NCI-H1092 treated with DMSO at 0.1 percent for 48 hours (cell line): ENCODE results near the gene OSBPL5.

Source experiments
- DNase-seq: peaks from one replicate; lab custom pipeline; 2025; lab: John Stamatoyannopoulos, UW

OSBPL5 gene

DNA sequence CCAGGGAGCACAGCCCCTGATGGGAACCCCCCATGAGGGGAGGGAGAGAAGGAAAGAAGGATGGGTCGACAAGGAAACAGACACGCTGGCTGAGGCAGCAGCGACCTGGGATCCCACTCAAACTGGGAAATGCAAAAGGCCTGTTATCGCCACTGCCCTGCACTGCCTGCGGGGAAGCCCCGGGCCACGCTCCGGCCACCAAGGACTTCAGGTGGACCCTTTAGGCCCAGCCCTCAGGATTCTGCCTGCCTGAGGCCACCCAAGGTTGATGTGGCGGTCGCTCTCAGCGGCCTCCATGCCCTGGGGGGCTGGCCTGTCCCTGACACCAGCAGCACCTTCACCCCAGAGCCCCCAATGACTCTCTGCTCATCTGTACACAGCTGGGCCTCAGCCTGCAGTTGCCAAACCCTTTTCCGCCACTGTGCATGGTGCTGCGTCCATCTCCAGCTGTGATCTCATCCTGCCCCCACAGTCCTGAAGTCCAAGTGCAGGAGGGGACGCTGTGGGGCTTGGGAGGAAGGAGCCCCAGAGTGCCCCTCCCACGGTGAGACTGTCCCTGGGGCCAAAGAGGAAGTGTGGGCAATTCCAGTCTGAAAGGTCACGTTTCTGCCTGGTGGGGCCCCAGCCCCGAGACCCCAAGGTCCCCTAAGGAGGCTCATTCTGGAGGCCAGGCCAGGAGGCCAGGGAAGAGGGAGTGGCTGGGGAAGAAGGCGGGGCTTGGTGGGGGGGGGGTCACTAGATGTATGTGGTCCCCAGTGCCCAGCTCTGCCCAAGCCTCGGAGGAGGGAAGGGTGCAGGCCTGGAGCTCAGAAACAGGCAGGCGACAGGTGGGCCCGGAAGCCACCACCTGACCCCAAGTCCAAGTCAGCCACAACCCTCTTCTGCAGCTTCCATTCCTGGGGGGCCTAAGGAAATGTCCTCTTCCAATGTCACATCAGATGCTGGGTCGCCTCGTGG lies 31.6 kb downstream of the OSBPL5 start:
- DNase-seq = no peak

DNA sequence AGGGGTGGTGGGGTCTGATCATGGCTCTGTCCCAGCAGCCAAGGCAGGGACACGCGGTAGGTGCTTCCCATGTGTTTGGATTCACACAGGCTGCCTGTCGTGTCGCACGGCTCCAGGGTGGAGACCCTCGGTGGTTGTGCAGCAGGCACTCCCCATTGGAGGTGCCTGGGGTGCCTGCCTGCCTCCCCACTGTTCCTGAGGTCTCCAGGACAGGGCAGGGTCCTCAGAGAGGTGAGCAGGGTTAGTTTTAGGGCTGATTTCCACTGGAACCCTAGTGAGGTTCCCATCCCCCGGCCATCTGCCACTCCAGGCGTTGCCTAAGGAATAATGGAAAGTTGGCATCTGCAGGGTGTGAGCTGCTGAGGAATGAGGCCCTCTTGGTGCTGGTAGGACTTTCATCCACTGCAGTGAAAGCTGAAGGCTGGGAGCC lies 32.3 kb downstream of the OSBPL5 start:
- DNase-seq = no peak

DNA sequence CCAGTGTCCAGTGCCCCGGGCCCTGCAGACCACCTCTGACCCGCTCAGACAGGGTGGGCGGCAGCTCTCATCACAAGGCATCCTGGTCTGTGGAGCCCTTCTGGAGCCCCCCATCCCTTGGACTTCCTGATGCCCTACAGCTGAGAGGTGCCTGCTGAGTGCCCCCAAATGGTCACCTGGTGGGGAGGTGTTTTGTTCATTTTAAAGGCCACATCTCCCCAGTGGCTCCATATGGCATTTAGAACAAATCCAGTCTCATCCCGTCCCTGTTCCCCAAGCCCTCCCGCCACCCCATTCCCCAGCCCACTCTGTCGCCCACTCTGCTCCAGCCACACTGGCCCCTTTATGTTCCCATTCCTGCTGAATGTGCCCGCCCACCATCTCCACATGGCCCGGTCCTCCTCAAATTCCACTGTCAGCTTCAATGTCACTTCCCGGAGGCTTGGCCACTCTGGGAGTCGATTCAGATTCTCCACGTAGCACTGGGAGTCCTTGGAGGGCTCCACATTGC lies 32.8 kb downstream of the OSBPL5 start:
- DNase-seq = no peak

DNA sequence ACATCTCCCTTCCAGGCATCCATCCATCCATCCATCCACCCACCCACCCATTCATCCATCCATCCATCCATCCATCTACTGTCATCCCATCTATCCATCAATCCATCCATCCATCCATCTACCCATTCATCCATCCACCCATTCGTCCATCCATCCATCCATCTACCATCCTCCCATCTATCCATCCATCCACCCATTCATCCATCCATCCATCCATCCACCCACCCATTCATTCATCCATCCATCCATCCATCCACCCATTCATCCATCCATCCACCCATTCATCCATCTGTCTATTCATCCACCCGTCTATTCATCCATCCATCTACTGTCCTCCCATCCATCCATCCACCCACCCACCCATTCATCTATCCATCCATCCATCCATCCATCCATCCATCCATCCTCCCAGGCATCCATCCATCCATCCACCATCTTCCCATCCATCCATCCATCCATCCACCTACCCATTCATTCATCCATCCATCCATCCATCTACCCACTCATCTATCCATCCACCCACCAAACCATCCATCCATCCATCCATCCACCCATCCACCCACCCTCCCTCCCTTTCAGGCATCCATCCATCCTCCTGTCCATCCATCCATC lies 33.7 kb downstream of the OSBPL5 start:
- DNase-seq = no peak

DNA sequence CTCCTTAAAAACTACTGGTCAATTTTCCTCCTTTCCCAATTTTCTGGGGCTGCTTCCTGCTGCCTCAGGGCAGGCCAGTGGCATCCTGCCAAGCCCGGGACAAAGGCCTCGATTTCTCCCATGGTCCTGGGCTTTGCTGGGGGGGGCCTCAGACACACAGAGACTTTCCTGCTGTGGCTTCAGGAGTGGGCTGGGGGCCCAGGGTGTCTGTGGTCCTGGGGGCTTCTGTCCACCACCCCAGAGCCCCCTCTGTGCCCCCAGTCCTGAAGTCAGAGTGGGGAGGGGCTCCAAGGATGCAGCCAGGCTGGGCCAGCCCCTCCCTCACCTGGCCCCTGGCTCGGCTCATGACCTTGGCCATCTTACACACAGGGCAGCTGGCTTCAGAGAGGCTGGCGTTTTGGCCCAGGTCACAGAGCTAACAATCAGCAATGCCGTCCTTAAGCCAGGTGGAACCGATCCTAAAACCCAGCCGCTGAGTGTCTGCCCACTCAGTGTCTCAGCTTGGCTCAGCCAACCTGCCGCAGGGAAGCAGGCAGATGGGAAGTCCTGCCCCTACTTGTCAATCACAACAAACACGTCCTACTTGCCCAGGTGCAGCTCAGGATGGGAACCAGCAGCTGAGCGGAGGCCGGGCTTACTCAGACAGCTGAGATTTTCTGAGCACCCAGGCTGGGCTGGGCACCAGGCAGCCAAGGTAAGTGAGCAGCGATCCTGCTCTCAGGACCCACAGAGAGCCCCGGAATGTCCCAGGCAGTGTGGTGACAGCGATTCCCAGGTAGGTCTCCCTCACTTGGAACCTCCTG lies 34.6 kb downstream of the OSBPL5 start:
- peak; percentile 8 for DNase-seq

DNA sequence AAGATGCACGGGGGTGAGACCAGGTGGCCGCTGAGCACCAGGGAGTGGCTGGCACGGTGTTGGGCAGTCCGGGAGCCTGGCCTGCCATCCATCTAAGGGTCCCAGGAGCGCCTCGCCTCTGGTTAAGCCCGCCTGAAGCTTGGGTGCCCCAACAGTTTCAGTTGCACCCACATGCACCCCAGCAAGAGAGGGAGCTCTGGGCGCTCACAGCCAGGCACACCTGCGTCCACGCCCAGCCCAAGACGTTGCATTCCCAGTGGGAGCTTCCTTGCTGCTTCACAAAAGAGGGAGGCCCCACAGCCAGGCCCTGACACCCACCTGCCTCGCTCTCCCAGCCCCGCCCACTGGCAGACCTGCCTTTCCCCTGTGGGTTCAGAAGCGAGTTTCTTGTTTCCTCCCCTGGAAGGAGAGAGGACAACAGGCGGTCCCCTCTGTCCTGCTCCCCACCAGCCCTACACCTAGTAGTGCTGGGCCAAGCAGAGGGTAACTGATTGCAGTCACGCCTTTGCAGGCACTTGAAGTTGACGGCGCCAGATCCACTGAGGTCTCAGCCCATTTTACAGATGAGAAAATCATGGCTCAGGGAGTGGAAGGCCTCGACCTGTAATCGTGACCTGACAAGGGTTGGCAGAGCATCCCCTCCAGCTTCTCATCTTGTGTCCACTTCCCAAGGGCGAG lies 35.4 kb downstream of the OSBPL5 start:
- no peak for DNase-seq

DNA sequence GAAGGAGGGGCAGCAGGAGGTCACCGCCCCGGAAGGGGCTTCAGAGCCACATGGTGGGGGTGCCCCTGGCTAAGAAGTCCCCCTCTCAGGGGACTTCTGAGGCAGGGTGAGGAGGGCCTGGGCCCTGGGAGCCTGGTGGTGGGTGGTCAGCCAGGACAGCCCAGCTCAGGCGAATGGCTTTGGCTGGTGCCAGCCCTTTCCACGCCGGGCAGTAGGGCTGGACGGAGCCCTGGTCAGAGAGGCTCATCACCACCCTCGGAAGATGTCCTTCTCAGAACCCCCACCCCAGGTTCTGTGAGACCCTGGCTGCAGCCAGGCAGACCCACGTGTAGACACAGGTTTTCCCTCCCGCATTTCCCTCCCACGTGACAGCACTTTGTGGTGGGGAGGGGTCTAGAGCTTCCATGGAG lies 35.9 kb downstream of the OSBPL5 start:
- DNase-seq = no peak

DNA sequence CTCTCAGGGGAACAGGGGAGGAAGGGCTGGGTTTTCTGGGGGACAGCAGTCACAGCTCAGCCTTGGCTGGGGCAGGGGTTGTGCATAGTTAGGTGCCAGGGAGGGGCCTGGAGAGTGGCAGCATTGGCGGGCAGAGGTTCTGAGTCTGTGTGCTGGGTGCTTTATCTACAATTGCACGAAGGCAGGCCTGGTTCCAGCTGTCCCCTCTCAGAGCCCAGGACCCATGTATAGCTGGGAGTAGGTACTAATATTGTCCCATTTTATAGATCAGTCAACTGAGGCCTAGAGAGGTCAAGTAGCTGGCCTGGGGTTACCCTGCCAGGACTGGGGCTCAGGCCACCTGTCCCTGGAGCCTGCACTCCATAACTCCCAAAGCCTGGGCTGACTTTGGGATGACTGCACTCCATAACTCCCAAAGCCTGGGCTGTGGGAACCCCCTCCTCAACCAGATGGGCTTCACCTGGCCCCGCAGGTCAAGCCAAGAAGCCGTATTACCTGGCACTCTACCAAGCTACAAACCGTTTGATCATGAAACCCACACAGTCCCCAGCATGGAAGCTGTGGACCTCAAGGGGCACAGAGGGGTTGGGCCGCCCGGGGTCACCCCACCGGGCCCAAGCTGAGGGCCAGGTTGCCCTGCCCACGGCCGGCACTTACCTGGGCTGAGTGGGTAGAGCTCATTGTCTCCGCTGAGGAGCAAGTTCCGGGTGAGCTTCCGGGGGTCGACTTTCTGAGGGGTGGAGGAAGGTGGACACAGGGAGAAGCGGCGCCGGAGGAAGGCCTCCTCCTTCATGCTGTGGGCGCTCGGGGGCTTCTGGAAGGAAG lies 36.5 kb downstream of the OSBPL5 start:
- DNase-seq = no peak

DNA sequence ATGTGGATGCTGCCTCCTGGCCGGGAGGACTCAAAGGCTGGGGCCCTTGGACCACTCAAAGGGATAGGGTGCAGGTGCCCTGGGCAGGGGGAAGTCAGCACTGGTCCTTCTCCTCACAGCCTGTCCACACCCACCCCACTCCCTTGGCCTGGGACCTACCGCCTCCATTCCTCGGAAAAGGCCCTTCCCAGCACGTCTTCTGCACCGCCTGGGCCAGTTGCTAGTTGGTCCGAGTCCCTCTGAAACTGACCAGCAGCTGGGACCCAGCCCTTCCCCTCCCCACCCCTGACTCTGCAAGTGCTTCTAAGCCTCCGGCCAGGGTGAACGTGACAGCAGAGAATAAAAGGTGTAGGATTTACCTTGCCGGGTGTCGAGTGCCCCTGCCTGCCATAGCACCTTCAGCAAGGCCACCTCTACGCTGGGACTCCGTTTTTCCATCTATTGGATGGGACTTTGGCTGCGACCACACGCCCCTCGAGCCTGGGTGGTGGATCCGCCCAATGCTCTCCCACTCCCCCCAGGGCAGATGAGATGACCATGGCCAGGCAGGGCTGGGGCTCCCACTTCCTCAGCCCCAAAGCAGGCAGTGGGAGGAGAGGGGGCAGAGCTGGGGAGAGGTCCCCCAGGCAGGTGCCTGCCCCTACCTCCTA lies 37.3 kb downstream of the OSBPL5 start:
- DNase-seq = no peak

DNA sequence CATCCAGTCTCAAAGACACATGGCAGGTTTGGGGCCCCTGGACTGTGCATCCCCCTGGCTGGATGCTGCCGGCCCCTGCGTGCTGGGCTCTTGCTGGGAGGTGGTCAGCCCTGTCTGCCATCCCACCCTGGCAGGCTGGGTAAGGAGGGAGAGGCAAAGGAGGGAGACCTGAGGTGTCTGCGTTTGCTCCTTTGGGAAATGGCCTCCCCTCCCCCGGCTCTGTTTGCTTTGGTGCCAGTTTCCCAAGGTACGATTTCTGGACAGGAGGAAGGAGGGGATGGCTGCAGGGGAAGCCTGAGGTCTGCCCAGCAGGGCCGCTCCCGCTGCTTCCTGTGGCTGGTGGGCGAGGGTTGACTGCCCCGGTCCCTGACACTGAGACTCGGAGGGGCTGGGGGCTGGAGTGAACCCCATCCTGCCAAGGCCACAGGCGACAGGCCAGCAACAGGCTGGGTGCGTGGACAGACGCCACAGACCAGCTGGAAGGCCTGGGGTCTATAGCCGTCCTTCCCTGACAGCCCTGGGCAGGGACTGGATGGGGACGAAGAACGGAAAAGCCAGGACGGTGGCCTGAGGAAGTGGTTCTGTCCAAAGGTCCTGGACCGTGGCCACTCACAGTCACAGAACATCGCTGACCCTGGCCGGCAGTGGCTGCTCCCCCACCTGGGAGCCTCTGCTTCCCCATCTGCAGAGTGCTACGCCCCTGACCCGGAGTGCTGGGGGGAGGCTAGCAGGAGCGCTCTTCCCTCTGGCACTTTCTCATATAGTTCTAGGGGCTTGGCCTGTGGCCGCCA lies 38.0 kb downstream of the OSBPL5 start:
- no peak for DNase-seq

DNA sequence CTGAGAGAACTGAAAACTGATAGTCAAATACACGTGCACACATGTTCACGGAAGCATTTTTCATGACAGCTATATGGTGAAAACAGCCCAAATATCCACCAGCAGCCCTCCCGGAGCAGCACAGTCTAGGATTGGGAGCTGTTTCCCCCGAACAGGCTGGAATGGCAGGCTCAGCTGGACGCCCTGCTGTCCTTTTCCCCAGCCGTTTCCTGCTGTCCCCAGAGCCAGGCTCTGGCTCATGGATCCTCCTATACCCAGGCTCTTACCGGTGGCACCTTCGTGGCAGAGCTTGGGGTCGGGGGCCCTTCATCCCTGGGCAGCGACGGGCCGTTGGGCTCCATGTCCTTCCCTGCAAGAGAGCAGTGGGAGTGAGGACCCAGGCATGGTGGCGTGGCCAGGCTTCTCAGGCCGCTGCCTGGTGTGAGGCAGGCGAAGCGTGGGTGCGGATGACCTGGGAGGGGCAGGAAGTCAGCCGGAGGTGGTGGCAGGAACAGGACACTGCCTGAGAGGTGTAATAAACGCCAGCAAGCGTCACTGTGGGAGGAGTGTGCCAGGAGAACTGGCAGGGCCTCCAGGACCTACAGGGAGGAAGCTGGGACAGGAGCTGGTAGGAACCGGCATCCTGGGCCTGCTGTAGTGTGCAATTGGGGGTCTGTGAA lies 38.8 kb downstream of the OSBPL5 start:
- no peak for DNase-seq

DNA sequence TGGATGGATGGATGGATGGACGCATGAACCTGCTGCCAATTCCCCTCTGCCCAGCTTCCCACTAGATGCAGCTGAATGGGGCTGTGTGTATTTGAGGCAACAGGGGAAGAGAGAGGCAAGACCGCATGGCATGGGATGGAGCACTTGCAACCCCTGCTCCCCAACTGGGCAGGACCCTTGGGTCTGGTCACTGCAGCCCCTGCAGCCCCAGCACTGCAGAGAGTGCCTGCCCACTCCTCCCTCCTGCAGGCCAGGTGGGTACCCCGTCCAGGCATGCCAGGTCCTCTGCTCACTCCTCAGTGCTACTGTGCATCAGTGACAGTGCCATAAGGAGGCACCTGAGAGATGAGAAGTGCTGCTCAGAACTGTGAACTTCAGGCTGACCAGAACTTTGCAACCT lies 40.3 kb downstream of the OSBPL5 start:
- DNase-seq = no peak

DNA sequence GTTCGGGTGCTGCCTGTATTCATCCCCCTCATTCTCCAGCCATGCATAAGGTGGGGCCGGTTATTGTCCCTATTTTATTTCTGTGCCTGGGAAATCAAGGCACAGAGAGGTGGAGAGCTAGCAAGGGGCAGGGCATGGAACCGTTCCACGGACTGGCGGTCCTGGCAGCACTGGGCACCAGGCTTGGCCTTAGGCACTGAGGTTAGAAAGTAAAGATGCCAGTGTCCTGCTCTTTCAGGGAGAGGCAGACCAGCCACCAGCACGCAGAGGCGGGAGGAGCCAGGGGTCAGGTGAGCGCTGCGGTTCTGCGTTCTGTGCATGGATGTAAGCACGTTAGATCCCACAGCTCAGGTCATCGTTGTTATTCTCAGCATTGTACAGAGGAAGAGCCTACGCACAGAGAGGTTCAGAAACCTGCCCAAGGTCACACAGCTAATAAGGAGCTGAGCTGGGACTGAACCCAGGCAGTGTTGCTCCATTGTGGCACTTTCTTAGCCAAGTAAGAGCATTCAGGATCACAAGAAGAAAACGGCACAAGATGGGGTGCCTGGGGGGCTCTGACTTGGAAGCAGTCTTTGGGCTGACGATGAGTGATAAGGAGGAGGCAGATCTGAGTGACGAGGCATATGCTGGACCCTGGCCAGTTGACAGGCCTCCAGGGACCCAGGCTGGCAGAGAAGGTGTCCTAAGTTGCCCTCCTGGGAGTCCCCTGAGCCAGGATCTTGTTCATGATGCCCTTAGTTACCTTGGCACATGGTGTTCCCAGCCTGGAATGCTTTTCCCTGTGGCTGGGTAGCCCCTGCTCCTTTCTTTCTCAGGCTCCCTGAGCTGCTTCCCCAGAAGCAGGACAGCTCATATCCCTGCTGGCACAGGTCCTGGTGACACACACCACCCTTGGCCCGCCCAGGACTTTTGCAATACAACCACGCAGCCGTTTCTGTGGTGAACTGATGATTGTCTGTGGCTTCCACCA lies 41.1 kb downstream of the OSBPL5 start:
- no peak for DNase-seq

DNA sequence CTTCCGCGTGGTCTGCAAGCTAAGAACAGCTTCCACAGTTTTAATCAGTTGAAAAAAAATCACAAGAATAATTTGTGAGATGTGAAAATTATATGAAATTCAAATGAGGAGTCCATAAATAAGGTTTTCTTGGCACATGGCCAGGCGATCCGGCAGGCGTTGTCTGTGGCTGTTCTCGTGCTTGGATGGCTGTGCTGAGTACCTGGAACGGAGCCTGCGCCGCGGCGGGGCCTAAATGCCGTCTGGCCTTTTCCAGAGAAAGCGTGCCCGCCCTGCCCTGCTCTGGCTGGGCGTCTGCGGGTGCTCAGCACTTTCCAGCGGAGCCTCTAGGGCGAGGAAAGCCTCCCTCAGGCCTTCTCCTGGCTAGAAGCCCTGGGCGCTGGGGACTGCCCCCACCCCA lies 41.8 kb downstream of the OSBPL5 start:
- DNase-seq = peak; percentile 92

DNA sequence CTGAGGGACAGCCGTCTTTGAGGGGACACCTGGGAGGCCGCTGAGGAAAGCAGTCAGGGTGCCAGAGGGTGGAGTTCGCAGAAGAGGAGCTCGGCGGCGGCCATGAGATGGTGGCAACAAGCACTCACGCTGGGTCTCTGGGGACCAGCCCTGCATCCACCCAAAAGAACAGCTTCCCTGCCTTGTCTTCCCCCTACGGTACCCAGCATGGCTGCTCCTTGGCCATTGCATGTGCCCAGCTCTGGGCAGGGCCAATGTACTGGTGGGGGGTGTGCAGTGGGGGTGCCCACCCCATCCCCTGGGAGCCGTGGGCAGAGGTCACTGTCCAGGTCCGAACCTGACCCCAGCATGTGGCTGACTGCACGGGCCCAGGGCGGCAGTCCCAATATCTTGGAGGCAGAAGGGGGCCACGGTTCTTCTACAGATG lies 42.3 kb downstream of the OSBPL5 start:
- DNase-seq = no peak

DNA sequence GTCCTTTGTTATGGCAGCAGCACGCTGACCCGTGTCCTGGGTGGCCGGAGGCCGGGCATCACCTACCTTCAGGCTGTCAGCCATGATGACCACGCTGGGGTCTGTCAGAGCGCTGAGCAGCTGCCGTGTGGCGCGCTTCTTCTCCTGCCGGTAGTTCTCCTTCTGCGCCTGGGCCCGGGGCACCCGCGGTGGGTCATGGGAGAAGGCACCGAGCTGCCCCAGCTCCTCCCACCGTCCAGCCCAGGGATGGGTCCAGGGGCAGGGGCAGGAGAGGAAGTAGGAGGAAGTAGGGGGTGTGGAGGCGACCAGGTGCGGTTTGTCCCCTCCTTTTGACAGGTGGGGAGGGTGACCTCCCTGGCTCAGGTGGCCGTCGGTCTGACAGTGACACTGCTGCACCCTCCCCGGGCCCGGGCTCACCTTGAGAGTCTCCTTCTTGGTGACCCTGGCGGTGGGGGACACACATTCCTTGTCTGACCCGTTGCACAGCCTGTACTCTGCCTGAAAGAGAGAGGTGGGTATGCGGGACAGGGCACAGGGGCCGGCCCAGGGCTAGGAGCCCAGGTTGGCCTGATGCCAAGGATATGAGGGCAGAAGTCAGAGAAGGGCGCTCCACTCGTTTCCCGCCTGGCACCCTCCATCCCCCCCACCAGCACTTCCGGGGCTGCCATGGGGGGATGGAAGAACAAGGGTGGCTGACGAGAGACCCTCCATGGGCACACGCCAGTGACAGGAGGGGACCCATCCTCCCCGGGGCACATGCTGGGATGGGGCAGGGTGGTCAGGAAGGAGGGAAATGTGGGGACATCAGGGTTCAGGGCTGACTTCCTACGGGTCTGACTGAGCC lies 43.0 kb downstream of the OSBPL5 start:
- DNase-seq = no peak

DNA sequence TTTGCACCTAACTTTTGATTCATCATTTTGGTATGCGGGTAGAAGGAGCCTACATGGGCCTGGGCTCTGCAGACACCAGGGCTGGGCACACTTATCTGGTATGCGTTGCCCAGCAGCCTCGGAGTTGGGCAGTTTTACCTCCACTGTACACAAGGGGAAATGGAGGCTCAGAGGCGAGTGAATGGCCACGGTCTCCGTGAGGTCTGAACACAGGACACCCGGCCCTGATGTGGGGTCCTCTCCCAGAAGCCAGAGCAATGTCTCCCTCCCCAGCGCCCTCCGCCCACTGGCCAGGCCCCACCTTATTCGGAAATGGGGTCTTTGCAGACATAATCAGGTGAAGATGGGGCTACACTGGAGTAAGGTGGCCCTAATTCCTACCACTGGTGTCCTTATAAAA lies 43.7 kb downstream of the OSBPL5 start:
- no peak for DNase-seq
